HEK293 (cell line): ENCODE measurements around the gene ZNF335.

Experiments used
- BCL11A ChIP-seq: fragments of 450-650 bp; formaldehyde crosslinking; IDR thresholded peaks from 2 replicates; pipeline ENCODE4 v1.5.1; 2016; ENCODE audit warnings: low read depth, missing biosample characterization, missing genetic modification characterization
- EGR2 ChIP-seq: fragments of 450-650 bp; formaldehyde crosslinking; IDR thresholded peaks from 2 replicates; pipeline ENCODE4 v1.5.1; 2016; ENCODE audit warnings: low read depth, missing biosample characterization, missing genetic modification characterization
- RBAK ChIP-seq: fragments of 450-650 bp; formaldehyde crosslinking; IDR thresholded peaks from 2 replicates; pipeline ENCODE4 v1.5.1; 2016; ENCODE audit warnings: missing biosample characterization, missing genetic modification characterization
- REPIN1 ChIP-seq: fragments of 450-650 bp; formaldehyde crosslinking; IDR thresholded peaks from 2 replicates; pipeline ENCODE4 v1.5.1; 2017; ENCODE audit warnings: missing biosample characterization, missing genetic modification characterization, low read depth
- SCRT2 ChIP-seq: fragments of 450-650 bp; formaldehyde crosslinking; IDR thresholded peaks from 2 replicates; pipeline ENCODE4 v1.5.1; 2016; ENCODE audit warnings: missing biosample characterization, missing genetic modification characterization
- SETDB1 ChIP-seq: IDR thresholded peaks from one replicate; pipeline ENCODE4 v1.6.1; 2017; ENCODE audit warnings: mild to moderate bottlenecking, low read length, moderate library complexity, mixed read lengths; ENCODE audit not compliant: insufficient read length
- YY2 ChIP-seq: fragments of 450-650 bp; formaldehyde crosslinking; IDR thresholded peaks from 2 replicates; pipeline ENCODE4 v1.5.1; 2016; ENCODE audit warnings: missing biosample characterization, missing genetic modification characterization
- ZBTB20 ChIP-seq: fragments of 450-650 bp; formaldehyde crosslinking; IDR thresholded peaks from 2 replicates; pipeline ENCODE4 v1.5.1; 2016; ENCODE audit warnings: missing biosample characterization, missing genetic modification characterization
- ZBTB21 ChIP-seq: fragments of 450-650 bp; formaldehyde crosslinking; IDR thresholded peaks from 2 replicates; pipeline ENCODE4 v1.5.1; 2017; ENCODE audit warnings: missing biosample characterization, missing genetic modification characterization
- ZBTB48 ChIP-seq: fragments of 450-650 bp; formaldehyde crosslinking; IDR thresholded peaks from 2 replicates; pipeline ENCODE4 v1.5.1; 2016; ENCODE audit warnings: missing biosample characterization, missing genetic modification characterization
- ZBTB6 ChIP-seq: fragments of 450-650 bp; formaldehyde crosslinking; IDR thresholded peaks from 2 replicates; pipeline ENCODE4 v1.5.1; 2017; ENCODE audit warnings: missing biosample characterization, missing genetic modification characterization
- ZFP69B ChIP-seq: fragments of 450-650 bp; formaldehyde crosslinking; IDR thresholded peaks from 2 replicates; pipeline ENCODE4 v1.5.1; 2016; ENCODE audit warnings: missing biosample characterization, missing genetic modification characterization
- ZNF114 ChIP-seq: fragments of 450-650 bp; formaldehyde crosslinking; IDR thresholded peaks from 2 replicates; pipeline ENCODE4 v1.5.0; 2017; ENCODE audit warnings: missing biosample characterization, missing genetic modification characterization
- ZNF121 ChIP-seq: fragments of 450-650 bp; formaldehyde crosslinking; IDR thresholded peaks from 2 replicates; pipeline ENCODE4 v1.5.1; 2016; ENCODE audit warnings: missing biosample characterization, missing genetic modification characterization
- ZNF148 ChIP-seq: fragments of 450-650 bp; formaldehyde crosslinking; IDR thresholded peaks from 2 replicates; pipeline ENCODE4 v1.5.0; 2017; ENCODE audit warnings: missing biosample characterization, missing genetic modification characterization, borderline replicate concordance
- ZNF248 ChIP-seq: fragments of 450-650 bp; formaldehyde crosslinking; IDR thresholded peaks from 2 replicates; pipeline ENCODE4 v1.5.1; 2017; ENCODE audit warnings: missing biosample characterization, missing genetic modification characterization
- ZNF280C ChIP-seq: fragments of 450-650 bp; formaldehyde crosslinking; IDR thresholded peaks from 2 replicates; pipeline ENCODE4 v1.5.1; 2016; ENCODE audit warnings: missing biosample characterization, missing genetic modification characterization
- ZNF354C ChIP-seq: fragments of 450-650 bp; formaldehyde crosslinking; IDR thresholded peaks from 2 replicates; pipeline ENCODE4 v1.5.1; 2016; ENCODE audit warnings: missing biosample characterization, missing genetic modification characterization, low read depth, borderline replicate concordance
- ZNF513 ChIP-seq: fragments of 450-650 bp; IDR thresholded peaks from 2 replicates; pipeline ENCODE4 v1.5.1; 2018; ENCODE audit warnings: missing biosample characterization, missing genetic modification characterization
- ZNF529 ChIP-seq: fragments of 450-650 bp; formaldehyde crosslinking; IDR thresholded peaks from 2 replicates; pipeline ENCODE4 v1.5.1; 2017; ENCODE audit warnings: missing genetic modification characterization, missing biosample characterization; ENCODE audit not compliant: insufficient replicate concordance
- ZNF561 ChIP-seq: fragments of 450-650 bp; IDR thresholded peaks from 2 replicates; pipeline ENCODE4 v1.5.1; 2018; ENCODE audit warnings: missing biosample characterization, missing genetic modification characterization, borderline replicate concordance
- ZNF596 ChIP-seq: fragments of 450-650 bp; IDR thresholded peaks from 2 replicates; pipeline ENCODE4 v1.5.0; 2018; ENCODE audit warnings: missing biosample characterization, mild to moderate bottlenecking, missing genetic modification characterization, moderate library complexity
- ZNF624 ChIP-seq: fragments of 450-650 bp; formaldehyde crosslinking; IDR thresholded peaks from 2 replicates; pipeline ENCODE4 v1.5.1; 2017; ENCODE audit warnings: missing biosample characterization, missing genetic modification characterization
- ZNF654 ChIP-seq: fragments of 450-650 bp; formaldehyde crosslinking; IDR thresholded peaks from 2 replicates; pipeline ENCODE4 v1.5.1; 2016; ENCODE audit warnings: low read depth, missing biosample characterization, missing genetic modification characterization
- ZNF670 ChIP-seq: fragments of 450-650 bp; formaldehyde crosslinking; IDR thresholded peaks from 2 replicates; pipeline ENCODE4 v1.5.1; 2016; ENCODE audit warnings: missing biosample characterization, missing genetic modification characterization, low read depth
- ZNF692 ChIP-seq: fragments of 450-650 bp; formaldehyde crosslinking; IDR thresholded peaks from 2 replicates; pipeline ENCODE4 v1.5.1; 2016; ENCODE audit warnings: missing biosample characterization, missing genetic modification characterization
- ZNF76 ChIP-seq: fragments of 450-650 bp; formaldehyde crosslinking; IDR thresholded peaks from 2 replicates; pipeline ENCODE4; 2016; ENCODE audit warnings: low read depth, missing biosample characterization, missing genetic modification characterization, borderline replicate concordance
- ZNF792 ChIP-seq: fragments of 450-650 bp; formaldehyde crosslinking; IDR thresholded peaks from 2 replicates; pipeline ENCODE4 v1.5.1; 2016; ENCODE audit warnings: missing biosample characterization, missing genetic modification characterization
- ZSCAN30 ChIP-seq: fragments of 450-650 bp; IDR thresholded peaks from 2 replicates; pipeline ENCODE4 v1.5.1; 2018; ENCODE audit warnings: missing biosample characterization, mild to moderate bottlenecking, missing genetic modification characterization, moderate library complexity
- TF ChIP-seq, protein P1 (sequence below): fragments of 450-650 bp; formaldehyde crosslinking; IDR thresholded peaks from 2 replicates; pipeline ENCODE4 v1.5.1; 2016; ENCODE audit warnings: missing biosample characterization, missing genetic modification characterization

ZNF335 gene

GRCh38 chr20:45933266-45934045, 38.5 kb downstream of the ZNF335 start (continued):
- TF ChIP-seq ZNF792 (tag by site-specific recombination) (no peak), ZNF692 (no peak), REPIN1 (tag by site-specific recombination) (no peak), ZNF280C (tag by site-specific recombination) (no peak), ZNF121 (tag by site-specific recombination) (no peak), ZNF114 (tag by site-specific recombination) (no peak), ZNF670 (no peak), YY2 (no peak), BCL11A (no peak), ZNF513 (tag by site-specific recombination) (no peak), ZNF354C (tag by site-specific recombination) (no peak), ZNF529 (tag by site-specific recombination) (no peak), ZNF76 (tag by site-specific recombination) (no peak), ZNF248 (tag by site-specific recombination) (no peak), ZBTB20 (tag by site-specific recombination) (no peak), RBAK (tag by site-specific recombination) (no peak), ZFP69B (tag by site-specific recombination) (no peak), ZNF561 (tag by site-specific recombination) (peak; percentile 61; the same call in 1 of the 2 replicates), ZNF596 (tag by site-specific recombination) (no peak), ZNF654 (tag by site-specific recombination) (0 out of 2 replicates have a peak, but pooled peaks have one; percentile 10), EGR2 (tag by site-specific recombination) (no peak), ZBTB21 (tag by site-specific recombination) (no peak), ZSCAN30 (tag by site-specific recombination) (no peak), ZBTB6 (tag by site-specific recombination) (no peak), ZBTB48 (tag by site-specific recombination) (no peak), ZNF148 (no peak), SCRT2 (tag by site-specific recombination) (no peak), ZNF624 (no peak), SETDB1 (no peak)
- TF ChIP-seq, protein P1, sequence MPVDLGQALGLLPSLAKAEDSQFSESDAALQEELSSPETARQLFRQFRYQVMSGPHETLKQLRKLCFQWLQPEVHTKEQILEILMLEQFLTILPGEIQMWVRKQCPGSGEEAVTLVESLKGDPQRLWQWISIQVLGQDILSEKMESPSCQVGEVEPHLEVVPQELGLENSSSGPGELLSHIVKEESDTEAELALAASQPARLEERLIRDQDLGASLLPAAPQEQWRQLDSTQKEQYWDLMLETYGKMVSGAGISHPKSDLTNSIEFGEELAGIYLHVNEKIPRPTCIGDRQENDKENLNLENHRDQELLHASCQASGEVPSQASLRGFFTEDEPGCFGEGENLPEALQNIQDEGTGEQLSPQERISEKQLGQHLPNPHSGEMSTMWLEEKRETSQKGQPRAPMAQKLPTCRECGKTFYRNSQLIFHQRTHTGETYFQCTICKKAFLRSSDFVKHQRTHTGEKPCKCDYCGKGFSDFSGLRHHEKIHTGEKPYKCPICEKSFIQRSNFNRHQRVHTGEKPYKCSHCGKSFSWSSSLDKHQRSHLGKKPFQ (tag by site-specific recombination): no peak
